Fibroblast of skin of right biceps (primary cell): Measurements from ENCODE around the gene NEGR1.
"Not testable (repeated sequence)": the region's sequence is repeated elsewhere in the genome, so short reads cannot be mapped to it uniquely, and the experiment has no call there.

Experiments
- DNase-seq: peaks from one replicate; pipeline ENCODE4 v3.0.0-alpha.2; 2013

Gene NEGR1

DNA sequence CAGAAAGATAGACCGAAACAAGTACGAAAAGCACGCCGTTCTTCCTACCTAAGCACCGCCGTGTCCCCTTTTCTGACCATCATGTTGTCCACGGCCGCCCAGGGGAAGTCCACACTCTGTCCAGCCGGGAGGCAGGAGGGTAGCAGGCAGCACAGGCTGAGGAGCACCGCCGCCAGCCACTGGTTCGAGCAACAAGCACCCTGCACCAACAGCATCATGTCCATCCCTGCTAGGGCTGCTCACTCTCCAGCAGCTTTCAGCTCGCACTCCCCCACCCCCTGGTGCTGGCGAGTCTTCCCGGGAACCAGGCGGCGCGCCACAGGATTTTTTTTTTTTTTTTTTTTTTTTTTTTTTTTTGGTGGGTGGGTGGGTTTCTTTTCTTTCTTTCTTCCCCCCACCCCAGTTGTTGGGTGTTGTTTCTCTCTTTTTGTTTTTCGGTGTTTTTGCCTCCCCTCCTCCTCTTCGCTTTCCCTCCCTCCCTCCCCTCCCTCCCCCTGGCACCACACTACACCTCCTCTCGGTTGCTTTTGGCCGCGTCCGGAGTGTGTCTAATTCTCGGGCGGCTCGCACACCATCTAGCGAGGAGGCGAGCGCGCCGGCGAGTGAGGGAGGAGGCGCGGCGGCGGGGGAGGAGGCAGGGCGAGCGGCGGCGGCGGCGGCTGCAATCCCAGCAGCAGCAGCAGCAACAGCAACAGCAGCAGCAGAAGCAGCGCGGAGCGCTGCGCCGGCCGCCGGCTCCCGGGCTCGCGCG, at the start of gene NEGR1:
Gene NEGR1, minus strand, starts transcription at position 269 of the 751 bp plus-strand sequence.
- DNase-seq: peak; percentile 97

DNA sequence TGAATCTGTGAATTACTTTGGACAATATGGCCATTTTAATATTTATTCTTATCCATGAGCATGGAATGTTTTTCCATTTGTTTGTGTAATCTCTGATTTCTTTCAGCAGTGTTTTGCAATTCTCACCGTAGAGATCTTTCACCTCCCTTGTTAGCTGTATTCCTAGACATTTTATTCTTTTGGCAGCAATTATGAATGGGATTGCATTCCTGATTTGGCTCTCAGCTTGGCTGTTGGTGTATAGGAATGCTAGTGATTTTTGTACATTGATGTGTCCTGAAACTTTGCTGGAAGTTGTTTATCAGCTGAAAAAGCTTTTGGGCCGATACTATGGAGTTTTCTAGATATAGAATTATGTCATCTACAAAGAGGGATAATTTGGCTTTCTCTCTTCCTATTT, 44.2 kb upstream of the NEGR1 start:
- DNase-seq: peak; percentile 11

DNA sequence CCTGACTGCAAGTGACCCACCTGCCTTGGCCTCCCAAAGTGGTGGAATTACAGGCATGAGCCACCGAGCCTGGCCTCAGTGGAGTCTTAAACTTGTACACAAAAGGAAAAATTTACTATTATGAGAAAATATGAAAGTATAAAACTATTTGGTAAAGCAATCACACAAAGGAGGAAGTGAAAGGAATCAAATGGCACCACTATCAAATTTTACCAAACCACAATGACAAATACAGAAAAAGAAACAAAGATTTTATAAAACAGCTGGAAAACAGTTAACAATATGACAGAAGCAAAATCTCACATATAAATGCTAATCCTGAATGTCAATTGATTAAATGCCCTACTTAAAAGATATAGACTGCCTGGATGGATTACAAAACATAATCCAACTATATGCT, 42.1 kb upstream of the NEGR1 start:
- no peak for DNase-seq

DNA sequence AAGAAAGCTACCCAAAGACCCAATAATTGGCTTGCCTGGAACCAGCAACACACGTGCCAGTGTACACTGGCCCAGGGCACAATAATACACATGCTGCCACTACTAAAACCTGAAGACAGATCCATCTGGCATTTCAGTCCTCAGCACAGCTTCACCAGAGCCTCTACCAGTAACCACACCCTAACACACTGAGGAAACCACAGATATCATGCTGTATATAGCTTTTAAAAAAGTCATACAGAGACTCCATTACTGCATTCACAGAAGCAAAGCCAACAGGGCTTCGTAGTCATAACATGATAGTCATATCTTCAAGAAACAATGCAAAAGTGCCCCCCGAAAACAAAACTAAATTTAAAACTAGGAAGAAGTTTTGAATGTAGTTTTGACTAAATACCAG, 40.6 kb upstream of the NEGR1 start:
- DNase-seq: no peak

DNA sequence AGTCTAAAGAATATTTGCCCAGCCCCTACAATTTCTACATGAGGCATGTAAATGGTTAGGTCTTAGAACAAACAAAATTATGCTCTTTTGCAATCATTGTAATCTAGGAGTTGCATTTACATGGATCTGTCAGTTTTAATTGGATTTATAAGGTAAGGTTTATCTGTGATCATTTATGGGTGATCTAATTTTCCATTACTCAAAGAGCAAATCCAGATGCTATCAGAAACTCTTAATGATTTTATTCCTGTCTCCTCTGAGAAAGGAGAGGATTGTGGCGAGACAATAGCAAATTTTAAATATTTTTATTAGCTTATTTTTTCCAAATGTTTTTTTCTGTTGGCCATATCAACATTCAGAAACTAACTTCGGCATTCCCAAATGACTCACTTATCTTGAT, 14.2 kb upstream of the NEGR1 start:
- DNase-seq: no peak

DNA sequence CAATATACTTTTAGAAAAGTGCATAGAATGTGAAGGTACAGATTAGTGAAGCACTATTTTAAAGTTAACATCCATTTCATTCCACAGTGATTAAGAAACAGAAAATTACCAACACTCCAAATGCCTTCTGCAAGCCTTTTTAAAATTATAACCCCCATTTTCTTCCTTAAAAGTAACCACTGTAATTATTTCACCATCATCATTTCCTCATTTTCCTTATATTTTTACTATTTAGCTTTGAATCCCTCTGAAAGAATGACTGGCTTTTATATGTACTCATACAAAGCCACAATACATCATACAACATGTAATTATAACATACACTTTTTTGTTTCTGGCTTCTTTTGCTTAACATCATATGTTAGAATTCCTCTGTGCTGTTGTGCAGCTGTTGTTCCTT, 6.5 kb upstream of the NEGR1 start:
- no peak for DNase-seq

DNA sequence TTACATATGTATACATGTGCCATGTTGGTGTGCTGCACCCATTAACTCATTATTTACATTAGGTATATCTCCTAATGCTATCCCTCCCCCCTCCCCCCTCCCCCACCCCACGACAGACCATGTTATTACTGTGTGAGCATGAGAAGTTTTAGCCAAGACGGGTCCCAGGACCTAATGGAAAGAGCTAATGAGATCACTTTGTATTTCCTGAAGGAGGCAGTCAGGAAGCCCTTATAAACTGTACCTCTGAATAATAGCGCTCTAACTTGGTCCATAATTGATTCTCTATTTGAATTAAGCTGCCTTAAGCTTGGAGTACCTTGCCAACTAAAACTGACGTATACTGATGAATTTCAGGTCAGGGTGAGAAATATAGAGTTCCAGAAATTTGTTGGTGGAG, 4.1 kb upstream of the NEGR1 start:
- no peak for DNase-seq

DNA sequence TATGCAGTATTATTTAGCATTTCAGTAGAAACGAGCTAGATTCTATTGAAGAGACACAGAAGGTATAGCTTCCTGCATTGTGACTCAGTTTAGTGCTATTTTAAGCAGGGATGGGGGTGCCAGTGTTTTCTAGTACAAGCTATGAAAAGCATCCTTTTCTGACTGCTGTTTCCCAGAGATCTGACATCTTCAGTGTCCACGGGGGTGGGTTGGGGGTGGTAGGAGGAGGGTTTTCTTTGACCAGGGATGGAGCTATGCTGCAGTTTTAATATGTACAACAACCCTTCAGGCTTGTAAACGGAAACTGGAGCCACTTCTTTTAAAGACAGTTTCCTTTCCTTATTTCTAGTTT, 2.7 kb upstream of the NEGR1 start:
- DNase-seq: no peak

DNA sequence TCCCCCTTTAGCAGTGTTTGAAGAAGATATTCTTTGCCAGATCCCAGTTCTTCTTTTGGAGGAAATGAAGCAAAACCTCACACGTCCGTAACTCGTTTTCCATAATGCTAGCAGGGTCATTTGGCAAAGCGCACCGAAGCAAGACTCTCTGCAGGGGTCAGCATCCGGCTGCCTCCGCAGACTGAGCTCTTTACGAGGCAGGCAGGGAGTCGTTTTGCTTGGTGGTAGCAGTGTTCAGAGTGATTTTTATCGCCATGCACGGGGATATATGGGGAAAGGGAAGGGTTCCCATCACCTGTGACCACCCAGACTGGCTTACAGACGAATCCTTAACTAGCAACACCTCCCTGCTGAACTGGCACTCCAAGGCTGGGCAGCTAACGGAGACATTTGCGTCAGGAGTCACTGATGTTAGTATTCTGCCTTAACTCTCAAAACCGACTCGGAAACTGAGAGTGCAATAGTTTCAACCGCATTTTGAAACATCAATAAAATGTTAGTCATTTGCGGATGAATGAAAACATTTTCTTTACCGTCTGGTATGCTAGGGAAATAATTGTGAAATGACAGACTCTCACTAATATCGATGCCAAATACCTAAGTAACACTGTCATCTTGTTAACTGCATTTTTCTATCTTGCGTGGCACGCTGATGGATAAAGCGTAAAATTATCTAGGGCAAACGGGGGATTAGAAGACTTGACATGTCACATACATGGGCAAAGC, 2.2 kb upstream of the NEGR1 start:
- peak; percentile 99 for DNase-seq

DNA sequence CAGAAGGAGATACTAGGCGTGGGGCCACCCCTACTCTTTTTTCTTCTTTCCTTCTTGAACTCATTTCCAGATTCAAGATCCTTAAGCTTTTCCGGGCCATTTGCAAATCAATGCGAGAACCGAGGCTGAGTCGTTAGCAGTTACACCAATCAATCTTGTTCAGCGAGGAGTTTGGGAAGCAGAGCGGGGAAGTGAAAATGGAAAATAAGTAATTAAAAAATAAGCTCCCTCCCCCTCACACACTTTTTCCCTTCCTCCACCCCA, 1.7 kb upstream of the NEGR1 start:
- DNase-seq: no peak

DNA sequence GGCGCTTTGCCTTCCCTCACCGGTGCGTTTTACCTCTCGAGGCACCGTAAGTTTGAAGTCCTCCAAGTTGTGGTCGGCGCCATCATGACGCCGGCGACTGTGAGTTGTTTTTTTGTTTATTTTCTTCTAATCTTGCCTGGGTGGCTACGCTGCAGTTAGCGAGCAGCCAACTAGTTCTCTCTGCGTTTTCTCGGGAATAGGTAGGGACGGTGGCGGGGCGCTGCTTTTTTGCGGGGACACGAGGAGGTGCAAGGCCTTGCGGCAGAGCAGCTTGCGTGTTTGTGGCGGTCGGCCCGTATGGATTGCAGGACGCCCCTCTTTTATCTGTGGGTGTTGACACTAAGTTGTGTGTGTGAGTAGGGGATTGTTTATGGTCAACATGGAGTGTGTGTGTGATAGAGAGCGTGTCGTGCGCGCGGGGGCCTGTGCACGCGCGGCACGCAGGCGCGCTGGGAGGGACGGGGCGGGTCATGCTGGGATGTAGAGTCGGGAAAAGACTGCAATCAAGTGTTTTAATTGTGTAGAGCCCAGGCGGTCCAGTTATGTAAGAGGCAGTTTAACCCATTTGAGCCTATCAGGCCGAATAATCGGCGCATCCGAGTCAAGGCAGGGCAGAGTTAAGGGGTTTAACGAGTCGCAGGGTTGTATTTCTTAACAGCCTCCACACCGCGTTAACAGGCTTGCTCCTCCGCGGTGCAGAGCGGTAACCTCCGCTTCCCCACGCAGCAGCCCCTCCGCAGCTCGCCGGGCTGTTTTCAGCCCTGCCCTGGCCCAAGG, 1.2 kb upstream of the NEGR1 start:
- peak; percentile 77 for DNase-seq

DNA sequence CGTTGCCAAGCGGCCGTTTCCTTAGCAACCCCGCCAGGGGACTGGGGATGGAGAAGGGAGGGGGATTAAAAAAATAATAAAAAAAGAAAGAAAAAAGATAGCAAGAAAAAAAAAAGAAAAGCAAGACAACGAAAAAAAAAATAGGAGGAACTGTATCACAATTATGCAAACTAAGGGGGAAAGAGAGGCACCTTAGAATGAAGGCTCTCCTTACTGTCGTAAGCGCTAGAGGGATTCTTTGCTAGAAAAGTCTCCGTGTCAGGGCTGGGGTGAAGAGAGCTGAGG, 625 bp upstream of the NEGR1 start:
- no peak for DNase-seq

DNA sequence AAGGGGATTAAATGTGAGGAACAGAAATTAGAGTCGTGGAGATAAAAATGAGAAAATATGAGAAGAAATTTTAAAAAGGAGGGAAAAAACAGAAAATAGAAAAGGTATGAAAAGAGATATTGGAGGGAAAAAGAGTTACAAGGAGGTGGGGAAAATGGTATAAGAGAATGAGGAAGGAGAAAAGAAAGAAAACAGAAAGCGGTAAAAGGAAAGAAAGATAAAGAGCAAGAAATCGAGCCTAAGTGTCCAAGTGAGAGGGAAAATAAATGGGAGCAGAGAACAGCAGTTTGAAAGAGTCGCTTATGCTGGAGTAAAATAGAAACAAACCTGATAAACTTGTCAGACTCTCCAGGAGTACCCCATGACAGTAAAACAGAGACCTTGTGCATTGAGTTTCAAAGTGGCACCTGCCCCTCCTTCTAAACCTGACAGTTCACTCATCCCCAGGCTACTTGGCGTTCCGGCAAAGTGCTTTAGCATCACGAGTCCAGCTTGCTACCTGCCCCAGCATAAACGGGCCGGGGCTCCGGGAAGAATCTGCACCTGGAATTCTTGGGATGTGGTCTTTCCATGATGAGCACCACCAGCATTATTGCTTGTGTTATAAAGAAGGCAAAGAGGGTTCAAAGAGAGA, 585 bp downstream of the NEGR1 start:
- no peak for DNase-seq

DNA sequence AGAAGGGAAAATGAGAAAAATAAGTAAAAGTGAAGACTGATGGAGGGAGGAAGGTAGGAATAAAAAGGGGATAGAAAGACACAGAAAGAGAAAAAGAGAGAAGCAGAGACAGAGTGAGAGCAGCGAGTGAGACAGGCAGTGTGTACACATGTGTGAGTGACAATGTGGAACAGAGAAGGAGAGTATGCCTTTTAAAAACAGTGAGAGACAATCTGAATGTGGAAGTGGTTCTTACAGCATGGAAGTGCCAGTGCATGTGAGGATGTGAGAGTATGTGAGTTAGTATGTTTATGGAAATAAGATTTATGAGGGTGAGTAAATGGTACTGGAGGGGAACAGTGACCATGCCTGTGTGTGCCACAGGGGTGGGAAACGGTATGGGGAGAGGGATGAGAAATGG, 1.2 kb downstream of the NEGR1 start:
- DNase-seq: peak; percentile 16

DNA sequence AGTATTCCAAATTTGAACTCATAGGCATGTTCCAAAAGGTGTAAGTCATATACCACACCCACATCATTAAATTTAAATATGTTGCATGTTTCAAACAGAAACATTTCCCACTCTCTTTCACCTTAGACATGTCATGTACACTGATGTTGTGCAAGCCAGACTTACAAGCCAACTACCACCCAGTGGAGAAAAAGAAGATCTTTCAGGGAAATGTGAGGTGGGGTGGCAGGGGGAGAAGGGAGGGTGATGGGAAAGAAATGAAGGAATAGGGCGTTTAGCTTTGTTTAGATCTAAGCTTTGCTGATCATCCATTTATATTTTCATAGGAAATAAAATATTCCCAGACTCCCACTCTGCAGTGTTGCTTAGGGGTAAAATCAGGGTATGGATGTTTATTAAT, 1.6 kb downstream of the NEGR1 start:
- DNase-seq: no peak

DNA sequence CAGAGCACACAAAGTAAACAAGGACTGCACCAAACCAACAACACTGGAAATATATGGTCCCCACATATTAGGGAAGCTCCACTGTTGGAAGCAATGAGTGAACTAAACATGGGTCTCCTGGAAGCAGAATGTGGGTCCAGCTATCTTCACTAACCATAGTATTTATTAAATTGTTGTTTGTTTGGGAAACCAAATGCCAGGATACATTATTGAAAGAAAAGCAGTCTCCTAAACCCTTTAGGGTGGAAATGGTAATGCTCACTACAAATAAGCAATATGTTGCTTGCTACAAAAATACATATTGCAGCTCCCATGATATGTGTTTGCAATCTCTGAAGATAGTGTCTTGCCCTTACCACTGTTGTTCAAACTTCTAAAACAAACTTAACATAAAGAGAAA, 2.2 kb downstream of the NEGR1 start:
- no peak for DNase-seq

DNA sequence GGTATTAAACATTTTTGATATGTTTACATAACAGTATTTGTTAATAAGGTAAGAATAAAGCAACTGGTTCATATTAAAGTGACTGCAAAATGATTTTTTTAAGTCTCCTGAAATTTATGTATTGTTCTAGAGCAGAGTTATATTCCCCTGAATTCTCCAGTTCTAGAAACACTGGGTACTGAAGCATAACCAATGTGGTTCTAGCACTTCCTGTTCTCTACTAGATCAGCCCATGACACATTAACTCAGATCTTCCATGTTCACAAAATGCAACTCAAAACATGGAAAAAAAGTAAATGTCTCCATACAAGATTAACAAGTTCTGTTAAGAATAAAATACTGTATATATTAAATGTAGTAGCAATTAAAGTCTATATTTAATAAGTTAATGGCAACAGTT, 3.9 kb downstream of the NEGR1 start:
- no peak for DNase-seq

DNA sequence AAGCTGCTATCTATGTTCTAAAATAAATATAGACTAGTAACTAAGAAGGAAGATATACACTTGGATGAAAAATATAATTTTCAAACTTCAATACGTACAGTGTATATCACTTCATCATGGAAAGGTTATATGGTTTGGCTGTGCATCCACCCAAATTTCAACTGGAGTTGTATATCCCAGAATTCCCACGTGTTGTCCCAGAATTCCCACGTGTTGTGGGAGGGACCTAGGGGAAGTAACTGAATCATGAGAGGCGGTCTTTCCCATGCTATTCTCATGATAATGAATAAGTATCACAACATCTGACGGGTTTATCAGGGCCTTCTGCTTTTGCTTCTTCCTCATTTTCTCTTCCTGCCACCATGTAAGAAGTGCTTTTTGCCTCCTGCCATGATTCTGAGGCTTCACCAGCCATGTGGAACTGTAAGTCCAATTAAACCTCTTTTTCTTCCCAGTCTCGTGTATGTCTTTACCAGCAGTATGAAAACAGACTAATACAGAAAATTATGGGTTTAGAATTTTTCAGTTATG, 10.7 kb downstream of the NEGR1 start:
- DNase-seq: no peak

DNA sequence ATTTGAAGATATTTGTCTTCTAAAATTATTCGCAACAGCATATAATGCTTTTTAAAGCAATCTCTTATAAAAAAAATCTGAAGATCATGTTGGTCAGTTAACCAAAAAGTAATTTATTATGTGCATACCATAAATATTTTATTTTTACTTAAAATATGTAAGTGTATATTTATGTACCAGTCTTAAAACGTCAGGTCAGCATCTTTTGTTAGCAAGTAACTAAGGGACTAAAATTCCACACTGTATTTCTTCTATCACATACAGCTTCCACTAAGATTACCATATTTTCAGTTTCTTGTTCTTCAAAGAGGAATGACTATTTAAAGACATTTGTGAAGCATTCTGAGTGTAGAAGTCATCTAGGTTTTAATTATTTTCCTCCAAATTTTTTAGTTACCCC, 19.6 kb downstream of the NEGR1 start:
- no peak for DNase-seq

DNA sequence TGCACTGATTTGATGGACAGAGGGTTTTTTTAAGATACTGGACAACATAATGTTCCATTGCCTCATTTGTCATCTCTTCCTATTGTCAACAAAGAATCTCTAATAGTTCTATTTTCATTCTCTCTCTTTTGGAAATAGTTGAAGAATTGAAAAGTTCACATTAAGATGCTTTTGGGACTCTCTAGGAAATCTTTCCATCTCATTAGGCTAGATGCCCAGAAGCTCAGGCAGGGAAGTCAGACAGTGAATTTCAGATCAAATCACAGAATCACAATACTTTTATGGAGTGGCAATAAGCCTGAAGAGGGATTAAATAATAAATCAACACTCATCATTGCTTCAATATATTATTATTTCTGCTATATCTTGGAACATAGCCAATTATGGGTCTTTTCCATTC, 29.2 kb downstream of the NEGR1 start:
- DNase-seq: no peak

DNA sequence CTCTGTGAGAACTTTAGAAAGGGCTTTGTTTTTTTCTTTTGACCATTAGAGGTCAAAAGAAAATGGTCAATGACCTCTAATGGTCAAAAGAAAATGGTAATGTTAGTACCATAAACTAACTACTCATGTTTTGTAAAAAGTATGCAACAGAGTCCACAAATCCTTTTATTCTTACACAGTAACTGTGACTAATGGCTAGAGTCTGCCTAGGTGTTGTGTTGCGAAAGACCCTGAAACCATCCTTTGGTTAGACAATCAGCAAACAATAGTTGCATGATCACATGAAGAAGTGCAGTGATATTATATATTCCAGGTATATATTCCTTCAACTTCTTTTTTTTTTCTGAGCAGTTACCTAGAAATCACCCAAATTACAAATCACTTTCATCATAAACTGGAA, 40.9 kb downstream of the NEGR1 start:
- no peak for DNase-seq

DNA sequence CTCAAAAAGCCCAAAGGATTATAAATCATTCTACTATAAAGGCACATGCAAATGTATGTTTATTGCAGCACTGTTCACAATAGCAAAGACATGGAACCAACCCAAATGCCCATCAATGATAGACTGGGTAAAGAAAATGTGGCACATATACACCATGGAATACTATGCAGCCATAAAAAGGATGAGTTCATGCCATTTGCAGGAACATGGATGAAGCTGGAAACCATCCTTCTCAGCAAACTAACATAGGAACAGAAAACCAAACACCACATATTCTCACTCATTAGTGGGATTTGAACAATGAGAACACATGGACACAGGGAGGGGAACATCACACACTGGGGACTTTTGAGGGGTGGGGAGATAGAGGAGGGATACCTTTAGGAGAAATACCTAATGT, 46.4 kb downstream of the NEGR1 start:
- DNase-seq: not testable (repeated sequence)

DNA sequence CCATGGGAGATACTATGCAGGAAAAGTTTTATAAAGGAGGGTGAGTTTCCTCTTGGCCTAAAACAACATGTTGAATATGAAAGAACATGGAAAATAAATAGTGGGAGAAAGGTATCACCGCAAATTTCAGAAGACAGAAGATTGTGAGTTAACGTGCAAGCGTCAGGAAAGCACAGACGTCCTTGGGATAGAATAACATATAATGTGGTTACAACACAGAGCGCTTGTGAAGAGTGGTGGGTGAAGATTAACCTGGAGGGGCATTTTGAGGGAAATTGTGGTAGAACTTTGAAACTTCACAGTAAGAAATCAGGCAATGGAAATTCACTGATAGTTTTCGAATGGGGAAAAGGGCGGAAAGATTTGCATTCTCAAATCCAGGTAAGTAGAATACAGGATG, 47.3 kb downstream of the NEGR1 start:
- no peak for DNase-seq

DNA sequence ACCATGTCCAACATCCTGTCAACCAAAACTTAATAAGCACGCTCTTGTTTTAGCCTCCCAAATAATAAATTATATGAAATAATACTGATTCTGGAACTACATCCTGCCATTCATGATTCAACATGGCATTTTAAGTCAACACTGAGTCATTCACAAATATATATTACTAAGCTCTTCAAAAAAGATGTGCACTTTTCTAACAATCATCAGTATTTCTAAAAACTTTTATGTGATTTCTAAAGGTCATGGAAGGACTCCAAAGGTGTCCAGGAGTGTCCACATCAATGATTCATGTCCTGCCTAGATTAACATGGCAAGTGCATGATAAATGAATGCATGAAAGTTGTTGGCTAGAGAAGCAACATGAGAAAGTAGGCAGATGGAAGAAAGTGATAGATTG, 51.6 kb downstream of the NEGR1 start:
- peak; percentile 45 for DNase-seq
